CD4-positive, alpha-beta memory T cell (primary cell): ENCODE results near the gene NFATC3. TPM values are rescaled to one million over a fixed set of nuclear protein-coding genes. Genes with fewer than 3 reads are reported as not detected.

Experiments
- CTCF ChIA-PET: fragments of 350-600 bp; sonication (Branson Sonifier 250); formaldehyde crosslinking; loops from one replicate; lab custom pipeline; 2021; ENCODE audit warnings: inconsistent platforms; ENCODE audit not compliant: partially characterized antibody; lab: Charles Lee
- POLR2A ChIA-PET: fragments of 350-600 bp; sonication (Branson Sonifier 250); formaldehyde crosslinking; loops from one replicate; lab custom pipeline; 2021; ENCODE audit not compliant: partially characterized antibody; lab: Charles Lee
- DNase-seq, 5 donors: peaks; one replicate each; pipeline versions ENCODE4 v3.0.0 to v3.0.0-alpha.2; 2020 to 2022; ENCODE audit warnings: mixed read lengths in 1 of 5
- H3K27ac ChIP-seq: one replicate; pipeline ENCODE4 v1.7.0; 2013; ENCODE audit warnings: low read depth, low read length
- H3K27me3 ChIP-seq: 2 replicates; pipeline ENCODE4 v1.7.0; 2013; ENCODE audit warnings: mild to moderate bottlenecking, low read length, moderate library complexity; ENCODE audit not compliant: insufficient read depth
- H3K36me3 ChIP-seq: 2 replicates; pipeline ENCODE4 v1.7.0; 2013; ENCODE audit warnings: mild to moderate bottlenecking, low read length, moderate library complexity; ENCODE audit not compliant: insufficient read depth
- H3K4me1 ChIP-seq: 2 replicates; pipeline ENCODE4 v1.7.0; 2013; ENCODE audit warnings: mild to moderate bottlenecking, low read length, moderate library complexity; ENCODE audit not compliant: insufficient read depth
- H3K4me3 ChIP-seq, 2 donors: one replicate each; pipeline ENCODE4 v1.7.0; 2013; ENCODE audit warnings: low read length in 2 of 2, mild to moderate bottlenecking in 1 of 2
- H3K9me3 ChIP-seq, 2 donors: one replicate each; pipeline ENCODE4 v1.7.0; 2013; ENCODE audit warnings: low read length in 2 of 2, control low read depth in 1 of 2; ENCODE audit not compliant: control insufficient read depth in 1 of 2
- H3K27ac Mint-ChIP-seq, 7 donors: one replicate each; pipeline ENCODE4 v1.8.0; 2020 to 2021; ENCODE audit warnings: mixed read lengths in 7 of 7, mild to moderate bottlenecking in 6 of 7, inconsistent platforms in 3 of 7, moderate library complexity in 3 of 7
- H3K27me3 Mint-ChIP-seq, 2 donors: one replicate each; pipeline ENCODE4 v1.8.0; 2020 to 2021; ENCODE audit warnings: mixed read lengths in 2 of 2
- H3K36me3 Mint-ChIP-seq, 2 donors: one replicate each; pipeline ENCODE4 v1.8.0; 2020 to 2021; ENCODE audit warnings: mixed read lengths in 2 of 2, inconsistent platforms in 1 of 2, mild to moderate bottlenecking in 1 of 2
- H3K4me1 Mint-ChIP-seq, 4 donors: one replicate each; pipeline ENCODE4 v1.8.0; 2020 to 2021; ENCODE audit warnings: mixed read lengths in 4 of 4, mild to moderate bottlenecking in 1 of 4
- H3K4me3 Mint-ChIP-seq, 8 donors: one replicate each; pipeline ENCODE4 v1.8.0; 2020 to 2021; ENCODE audit warnings: mixed read lengths in 8 of 8, mild to moderate bottlenecking in 7 of 8, moderate library complexity in 6 of 8, inconsistent platforms in 3 of 8
- H3K9me3 Mint-ChIP-seq, 8 donors: one replicate each; pipeline ENCODE4 v1.8.0; 2020 to 2021; ENCODE audit warnings: mixed read lengths in 8 of 8, mild to moderate bottlenecking in 5 of 8, inconsistent platforms in 3 of 8, moderate library complexity in 1 of 8
- intact Hi-C: fragments of 100-400 bp; cut with micrococcal nuclease; formaldehyde crosslinking; loops from one replicate; pipeline ENCODE4 v1.15.1; 2023
- polyA plus RNA-seq, 2 donors: library from polyadenylated mRNA; unstranded; fragments of 300-500 nt; fragmentation: Illumina TruSeq; gene quantifications; one replicate each; pipeline ENCODE4 v1.2.3, GENCODE V29; 2021
- total RNA-seq, 2 experiments: library from RNA; stranded (reverse); gene quantifications; one replicate each; pipeline ENCODE4 v1.2.3, GENCODE V29; 2021

Gene NFATC3
- total and polyA plus RNA-seq, 4 experiments from 2014 or later = 76.5 to 134 (median 111) TPM

GRCh38 chr16:68250951-68251350 is 165.8 kb downstream of the NFATC3 start:
- Mint-ChIP-seq H3K27me3 (no peaks in the 10 kb centered on the region), H3K4me3 (no peak overlapping the region), H3K4me1 (peaks cover 6 to 16% (median 9%) of the 10 kb centered on the region in 4 donors), H3K27ac (peak overlapping the region in 1 of 7 donors; percentile 55), H3K36me3 (peaks cover 15 to 34% of the 10 kb centered on the region in 2 donors), H3K9me3 (no peaks in the 10 kb centered on the region)
- Histone ChIP-seq H3K27ac (no peak overlapping the region), H3K4me1 (peaks cover 14% of the 10 kb centered on the region), H3K4me3 (no peak overlapping the region), H3K36me3 (peaks cover 15% of the 10 kb centered on the region), H3K9me3 (no peaks in the 10 kb centered on the region), H3K27me3 (no peaks in the 10 kb centered on the region)
- intact Hi-C loops = no loop called here
- CTCF ChIA-PET = interaction anchor here (0.7 to 6.8 kb wide), 5 partner anchors 10 to 77 kb away, joined by 3 to 41 read pairs (median 8); partner anchors contain the start of genes PRMT7, SLC7A6 and SLC7A6OS
- no peak for DNase-seq
- POLR2A ChIA-PET = no interaction called here

GRCh38 chr16:68251832-68252231 is 166.7 kb downstream of the NFATC3 start:
- H3K36me3 ChIP-seq = peaks cover 15% of the 10 kb centered on the region
- H3K4me1 ChIP-seq = peaks cover 5% of the 10 kb centered on the region
- Mint-ChIP-seq H3K9me3 (no peaks in the 10 kb centered on the region), H3K36me3 (peaks cover 19 to 38% of the 10 kb centered on the region in 2 donors), H3K27me3 (no peaks in the 10 kb centered on the region), H3K4me3 (no peak overlapping the region), H3K27ac (no peak overlapping the region), H3K4me1 (peaks cover 0 to 8% (median 2%) of the 10 kb centered on the region in 4 donors)
- ChIA-PET CTCF (interaction anchor here (0.7 to 6.8 kb wide), 5 partner anchors 9 to 77 kb away, joined by 3 to 41 read pairs (median 8); partner anchors contain the start of genes PRMT7, SLC7A6 and SLC7A6OS), POLR2A (no interaction called here)
- no peak overlapping the region for H3K4me3 ChIP-seq
- DNase-seq = no peak
- intact Hi-C loops = no loop called here
- no peak overlapping the region for H3K27ac ChIP-seq
- H3K9me3 ChIP-seq = no peaks in the 10 kb centered on the region
- H3K27me3 ChIP-seq = no peaks in the 10 kb centered on the region

GRCh38 chr16:68252383-68252782 is 167.2 kb downstream of the NFATC3 start:
- Mint-ChIP-seq H3K27me3 (no peaks in the 10 kb centered on the region), H3K27ac (no peak overlapping the region), H3K4me3 (no peak overlapping the region), H3K9me3 (no peaks in the 10 kb centered on the region), H3K36me3 (peaks cover 21 to 38% of the 10 kb centered on the region in 2 donors), H3K4me1 (peaks cover 0 to 5% (median 3%) of the 10 kb centered on the region in 4 donors)
- ChIA-PET CTCF (interaction anchor here (1.8 to 6.8 kb wide), 4 partner anchors 9 to 76 kb away, joined by 4 to 41 read pairs (median 14); partner anchors contain the start of genes PRMT7, SLC7A6 and SLC7A6OS), POLR2A (no interaction called here)
- H3K27me3 ChIP-seq = no peaks in the 10 kb centered on the region
- intact Hi-C loops = no loop called here
- H3K27ac ChIP-seq = no peak overlapping the region
- DNase-seq = peak in 1 of 5 donors; percentile 11
- no peaks in the 10 kb centered on the region for H3K4me1 ChIP-seq
- H3K4me3 ChIP-seq = no peak overlapping the region
- no peaks in the 10 kb centered on the region for H3K9me3 ChIP-seq
- H3K36me3 ChIP-seq = peaks cover 17% of the 10 kb centered on the region

- no peaks in the 10 kb centered on the region for H3K27me3 ChIP-seq
- H3K9me3 Mint-ChIP-seq = peaks cover 0 to 2% (median 0%) of the 10 kb centered on the region in 8 donors
- ChIA-PET POLR2A (interaction anchor here (1.6 to 3.0 kb wide), 2 partner anchors 9 to 11 kb away, joined by 5 to 10 read pairs; partner anchors contain the start of genes PLA2G15 and SLC7A6), CTCF (interaction anchor here (6.8 kb wide), 1 partner anchor 75 kb away, joined by 41 read pairs; no protein-coding TSS in a partner anchor)
- H3K36me3 Mint-ChIP-seq = peaks cover 24 to 44% of the 10 kb centered on the region in 2 donors
- H3K4me1 ChIP-seq = no peaks in the 10 kb centered on the region
- H3K4me3 Mint-ChIP-seq = no peak overlapping the region
- peaks cover 0 to 4% (median 1%) of the 10 kb centered on the region in 4 donors for H3K4me1 Mint-ChIP-seq
- H3K36me3 ChIP-seq = peaks cover 18% of the 10 kb centered on the region
- peak in 1 of 5 donors; percentile 19 for DNase-seq
- intact Hi-C loops = no loop called here
- no peak overlapping the region for H3K27ac ChIP-seq
- no peak overlapping the region for H3K4me3 ChIP-seq
- H3K27me3 Mint-ChIP-seq = no peaks in the 10 kb centered on the region
- H3K27ac Mint-ChIP-seq = no peak overlapping the region
- no peaks in the 10 kb centered on the region for H3K9me3 ChIP-seq
Measured at GRCh38 chr16:68253721-68254120, 168.6 kb downstream of the NFATC3 start.

GRCh38 chr16:68255712-68256111 is 170.5 kb downstream of the NFATC3 start:
- intact Hi-C loops = no loop called here
- H3K4me3 ChIP-seq = no peak overlapping the region
- ChIA-PET CTCF (interaction anchor here (6.8 kb wide), 1 partner anchor 73 kb away, joined by 41 read pairs; no protein-coding TSS in a partner anchor), POLR2A (interaction anchor here (3.0 kb wide), 1 partner anchor 11 kb away, joined by 10 read pairs; the partner anchor contains the start of gene PLA2G15)
- H3K9me3 ChIP-seq = no peaks in the 10 kb centered on the region
- H3K36me3 ChIP-seq = peaks cover 26% of the 10 kb centered on the region
- Mint-ChIP-seq H3K27me3 (no peaks in the 10 kb centered on the region), H3K27ac (no peak overlapping the region), H3K4me1 (peaks cover 0 to 4% (median 1%) of the 10 kb centered on the region in 4 donors), H3K4me3 (no peak overlapping the region), H3K36me3 (peaks cover 18 to 46% of the 10 kb centered on the region in 2 donors), H3K9me3 (peaks cover 0 to 3% (median 0%) of the 10 kb centered on the region in 8 donors)
- H3K4me1 ChIP-seq = no peaks in the 10 kb centered on the region
- no peaks in the 10 kb centered on the region for H3K27me3 ChIP-seq
- DNase-seq = no peak
- no peak overlapping the region for H3K27ac ChIP-seq

GRCh38 chr16:68257251-68257905 is 172.2 kb downstream of the NFATC3 start:
- peaks cover 0 to 3% (median 0%) of the 10 kb centered on the region in 8 donors for H3K9me3 Mint-ChIP-seq
- H3K27me3 ChIP-seq = no peaks in the 10 kb centered on the region
- peaks cover 8% of the 10 kb centered on the region for H3K4me1 ChIP-seq
- H3K27ac Mint-ChIP-seq = peak overlapping the region in 1 of 7 donors; percentile 61
- H3K36me3 ChIP-seq = peaks cover 19% of the 10 kb centered on the region
- peaks cover 6 to 13% (median 7%) of the 10 kb centered on the region in 4 donors for H3K4me1 Mint-ChIP-seq
- no peak overlapping the region for H3K27ac ChIP-seq
- H3K36me3 Mint-ChIP-seq = peaks cover 15 to 36% of the 10 kb centered on the region in 2 donors
- H3K9me3 ChIP-seq = no peaks in the 10 kb centered on the region
- H3K27me3 Mint-ChIP-seq = no peaks in the 10 kb centered on the region
- intact Hi-C loops = no loop called here
- DNase-seq = no peak
- CTCF ChIA-PET = interaction anchor here (1.1 to 25.3 kb wide), 4 partner anchors 9 to 99 kb away, joined by 3 to 680 read pairs (median 289); no protein-coding TSS in a partner anchor
- POLR2A ChIA-PET = interaction anchor here (1.0 to 44.5 kb wide), 3 partner anchors 15 to 70 kb away, joined by 3 to 1508 read pairs (median 3); partner anchors contain the start of genes PRMT7 and SLC7A6OS
- no peak overlapping the region for H3K4me3 Mint-ChIP-seq
- H3K4me3 ChIP-seq = no peak overlapping the region
